SK-N-MC (cell line): Measurements from ENCODE around the gene PDRG1.

ENCODE experiments used
- DNase-seq: peaks from one replicate; pipeline ENCODE4 v3.0.0-alpha.2; 2011; ENCODE audit warnings: low read depth, low spot score
- H3K27ac ChIP-seq: fragments of 200-600 bp; sonication (generic); 2 replicates; pipeline ENCODE4 v1.5.1; 2016; ENCODE audit warnings: mixed run types
- H3K36me3 ChIP-seq: fragments of 200-600 bp; sonication (generic); 2 replicates; pipeline ENCODE4 v1.6.1; 2017; ENCODE audit warnings: antibody characterized with exemption, low read length, mixed read lengths; ENCODE audit not compliant: insufficient read depth
- H3K4me3 ChIP-seq: fragments of 200-600 bp; sonication (generic); 2 replicates; pipeline ENCODE4 v1.5.1; 2016
- H3K9ac ChIP-seq: fragments of 200-600 bp; sonication (generic); 2 replicates; pipeline ENCODE4 v1.8.0; 2017; ENCODE audit warnings: mixed run types, mixed read lengths; ENCODE audit not compliant: insufficient read length
- H3K9me3 ChIP-seq: fragments of 200-600 bp; sonication (generic); 2 replicates; pipeline ENCODE4 v1.6.1; 2017; ENCODE audit warnings: low read depth, mild to moderate bottlenecking, antibody characterized with exemption, low read length, moderate library complexity, mixed read lengths
- EZH2 ChIP-seq: fragments of 200-600 bp; sonication (generic); IDR thresholded peaks from one replicate; pipeline ENCODE4 v1.6.1; 2017; ENCODE audit warnings: antibody characterized with exemption
- FOXP2 ChIP-seq: optimal IDR thresholded peaks from 2 replicates; pipeline ENCODE3; 2011; ENCODE audit warnings: mild to moderate bottlenecking, moderate library complexity; ENCODE audit not compliant: insufficient read depth; ENCODE audit errors: extremely low read length, control extremely low read depth
- POLR2AphosphoS5 ChIP-seq: IDR thresholded peaks from 2 replicates; pipeline ENCODE4 v1.6.1; 2012; ENCODE audit warnings: mild to moderate bottlenecking, low read depth, low read length, borderline replicate concordance

The PDRG1 gene

GRCh38 chr20:31954500-31954899 lies 2.7 kb upstream of the PDRG1 start:
- DNase-seq = no peak
- H3K27ac ChIP-seq = no peak overlapping the region
- H3K4me3 ChIP-seq = no peak overlapping the region
- TF ChIP-seq POLR2AphosphoS5 = no peak
- no peak for TF ChIP-seq FOXP2
- no peak for TF ChIP-seq EZH2
- peaks cover 12% of the 10 kb centered on the region; the same call in 1 of the 2 replicates for H3K36me3 ChIP-seq
- no peak overlapping the region for H3K9ac ChIP-seq
- H3K9me3 ChIP-seq = no peaks in the 10 kb centered on the region

- Histone ChIP-seq H3K27ac (no peak overlapping the region), H3K9ac (no peak overlapping the region), H3K4me3 (no peak overlapping the region)
These were observed 1.8 kb upstream of the PDRG1 start for GRCh38 chr20:31953556-31954148.

GRCh38 chr20:31951203-31951529 lies 680 bp downstream of the PDRG1 start:
- no peak overlapping the region for H3K27ac ChIP-seq

More at GRCh38 chr20:31953556-31954148, 1.8 kb upstream of the PDRG1 start:
- peaks cover 20% of the 10 kb centered on the region for H3K36me3 ChIP-seq
- no peak for DNase-seq
- H3K9me3 ChIP-seq = no peaks in the 10 kb centered on the region
- no peak for TF ChIP-seq FOXP2
- no peak for TF ChIP-seq EZH2
- TF ChIP-seq POLR2AphosphoS5 = no peak

DNA sequence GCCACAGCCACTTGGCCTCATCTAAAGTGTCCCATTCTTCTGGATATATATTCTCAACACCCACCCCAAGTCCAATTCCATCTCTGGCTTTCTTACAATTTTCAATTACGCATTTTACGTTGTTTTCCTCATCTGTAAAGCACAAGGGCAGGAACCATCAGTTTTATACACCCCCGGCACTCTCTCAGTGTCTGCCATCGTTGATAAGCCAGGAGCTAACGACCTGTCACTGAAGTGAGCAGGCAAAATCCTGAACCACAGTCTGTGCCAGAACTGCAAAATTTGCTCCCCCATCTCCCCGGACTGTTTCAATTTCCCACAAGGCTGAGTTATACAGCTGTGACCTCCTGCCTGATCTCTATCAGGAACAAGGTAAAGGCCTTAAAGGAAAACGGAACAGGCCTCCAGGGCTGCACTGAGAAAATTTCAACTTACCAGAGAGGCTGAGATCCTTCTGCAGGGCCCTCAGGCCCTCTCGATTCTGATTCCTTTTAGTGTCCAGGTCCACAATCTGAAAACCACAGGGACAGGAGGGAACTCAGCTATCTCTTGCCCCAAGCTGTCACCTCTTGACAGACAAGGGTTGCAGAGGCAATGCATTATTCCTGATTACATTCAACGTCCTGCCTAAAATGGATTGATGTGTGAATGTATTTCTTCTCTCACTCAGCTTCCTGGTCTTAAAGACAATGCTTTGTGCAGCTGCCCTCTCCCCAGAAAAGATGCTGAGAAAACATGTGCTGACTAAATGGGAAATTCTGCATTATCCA lies 1.8 kb downstream of the PDRG1 start:
- Histone ChIP-seq H3K36me3 (peaks cover 56% of the 10 kb centered on the region), H3K9me3 (0 out of 2 replicates have a peak, but pooled peaks cover 5% of the 10 kb centered on the region), H3K4me3 (peak overlapping the region; percentile 86), H3K27ac (no peak overlapping the region), H3K9ac (peak overlapping the region; percentile 96)
- DNase-seq = no peak
- no peak for TF ChIP-seq EZH2
- no peak for TF ChIP-seq FOXP2
- no peak; the same call in 1 of the 2 replicates for TF ChIP-seq POLR2AphosphoS5

More at GRCh38 chr20:31951203-31951529, 680 bp downstream of the PDRG1 start:
- Histone ChIP-seq H3K36me3 (peaks cover 45% of the 10 kb centered on the region), H3K9me3 (0 out of 2 replicates have a peak, but pooled peaks cover 5% of the 10 kb centered on the region), H3K9ac (peak overlapping the region; percentile 96), H3K4me3 (peak overlapping the region; percentile 86)
- DNase-seq = no peak
- TF ChIP-seq EZH2 = no peak
- TF ChIP-seq FOXP2 = no peak
- no peak for TF ChIP-seq POLR2AphosphoS5

DNA sequence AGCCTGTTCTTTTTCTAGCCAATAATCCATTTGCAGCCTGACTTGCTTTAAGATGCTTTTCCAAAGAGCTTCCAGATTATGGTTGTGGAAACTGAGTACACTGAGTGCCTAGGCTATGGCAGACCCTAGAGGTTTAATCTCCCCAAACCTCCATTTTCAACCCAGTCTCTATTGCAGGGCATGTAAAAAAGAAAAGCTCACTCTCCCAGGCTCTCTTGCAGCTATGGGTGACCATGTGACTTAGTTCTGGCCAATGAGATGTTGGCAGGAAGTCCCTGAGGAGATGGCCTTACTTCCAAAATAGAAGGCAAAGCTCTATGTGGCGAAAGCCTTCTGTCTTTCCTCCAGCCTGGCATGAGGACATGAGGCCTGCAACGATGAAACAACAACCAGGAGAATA lies 3.8 kb downstream of the PDRG1 start:
- Histone ChIP-seq H3K9ac (no peak overlapping the region), H3K9me3 (0 out of 2 replicates have a peak, but pooled peaks cover 5% of the 10 kb centered on the region), H3K4me3 (no peak overlapping the region), H3K27ac (no peak overlapping the region), H3K36me3 (peaks cover 62% of the 10 kb centered on the region)
- DNase-seq = no peak
- TF ChIP-seq EZH2 (no peak), FOXP2 (no peak), POLR2AphosphoS5 (no peak)

DNA sequence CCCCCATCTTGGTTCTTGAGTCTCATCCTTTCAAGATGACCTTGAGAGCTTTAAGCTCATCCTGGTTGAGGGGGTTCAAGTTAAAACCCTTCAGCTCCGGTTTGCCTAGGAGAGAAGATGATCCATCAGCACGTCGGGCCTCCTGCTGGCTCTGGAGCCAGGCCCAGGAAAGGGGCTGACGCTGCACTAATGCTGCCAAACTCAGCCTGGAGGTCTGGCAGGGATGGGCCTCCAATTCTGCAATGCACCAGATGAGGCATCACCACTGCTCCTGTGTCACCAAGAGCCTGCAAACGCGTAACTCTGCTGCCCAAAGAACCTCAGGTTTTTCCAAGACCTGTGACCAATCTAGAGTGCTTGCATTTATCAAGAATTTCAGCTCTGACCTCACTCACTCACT lies 6.1 kb downstream of the PDRG1 start:
- peak overlapping the region; percentile 40; the same call in 1 of the 2 replicates for H3K4me3 ChIP-seq
- peak; percentile 16 for DNase-seq
- no peak for TF ChIP-seq EZH2
- TF ChIP-seq FOXP2 = no peak
- TF ChIP-seq POLR2AphosphoS5 = no peak
- H3K9me3 ChIP-seq = 0 out of 2 replicates have a peak, but pooled peaks cover 5% of the 10 kb centered on the region
- H3K36me3 ChIP-seq = peaks cover 62% of the 10 kb centered on the region
- H3K9ac ChIP-seq = no peak overlapping the region
- peak overlapping the region; percentile 46; the same call in 1 of the 2 replicates for H3K27ac ChIP-seq

- Histone ChIP-seq H3K9ac (no peak overlapping the region), H3K9me3 (0 out of 2 replicates have a peak, but pooled peaks cover 5% of the 10 kb centered on the region), H3K27ac (0 out of 2 replicates have a peak overlapping the region, but pooled peaks have one; percentile 22), H3K36me3 (peaks cover 59% of the 10 kb centered on the region), H3K4me3 (no peak overlapping the region)
- TF ChIP-seq POLR2AphosphoS5 (no peak), FOXP2 (no peak), EZH2 (no peak)
- DNase-seq = no peak
These were observed 6.5 kb downstream of the PDRG1 start for GRCh38 chr20:31945319-31945718.

DNA sequence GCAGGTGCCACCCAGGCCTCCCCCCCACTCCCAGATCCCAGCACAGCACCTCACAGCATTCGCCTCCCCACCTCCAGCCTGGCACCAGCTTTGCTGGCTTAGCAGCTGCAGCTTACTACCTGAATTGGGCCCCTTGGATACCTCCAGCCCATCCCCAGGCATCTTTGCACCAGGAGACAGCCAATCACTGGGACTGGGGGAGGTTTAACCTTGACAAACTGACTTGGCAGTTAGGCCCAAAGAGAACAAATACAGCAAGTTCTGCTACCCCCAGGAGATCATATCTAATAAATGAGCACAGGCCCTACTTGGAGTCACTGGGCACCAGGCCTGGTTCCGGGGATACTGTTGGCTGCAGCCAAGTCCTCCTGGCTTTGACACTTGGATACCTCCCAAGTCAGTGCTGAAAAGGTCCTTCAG lies 8.8 kb downstream of the PDRG1 start:
- no peak overlapping the region for H3K9ac ChIP-seq
- H3K9me3 ChIP-seq = 0 out of 2 replicates have a peak, but pooled peaks cover 2% of the 10 kb centered on the region
- H3K36me3 ChIP-seq = peaks cover 36% of the 10 kb centered on the region
- H3K27ac ChIP-seq = no peak overlapping the region
- no peak for DNase-seq
- TF ChIP-seq EZH2 = no peak
- TF ChIP-seq POLR2AphosphoS5 = no peak
- TF ChIP-seq FOXP2 = no peak
- no peak overlapping the region for H3K4me3 ChIP-seq

GRCh38 chr20:31939661-31940060 lies 12.2 kb downstream of the PDRG1 start:
- Histone ChIP-seq H3K36me3 (peaks cover 2% of the 10 kb centered on the region), H3K9me3 (no peaks in the 10 kb centered on the region), H3K27ac (0 out of 2 replicates have a peak overlapping the region, but pooled peaks have one; percentile 33), H3K4me3 (no peak overlapping the region), H3K9ac (no peak overlapping the region)
- DNase-seq = no peak
- no peak for TF ChIP-seq FOXP2
- TF ChIP-seq POLR2AphosphoS5 = no peak
- no peak for TF ChIP-seq EZH2
